Germinal center (tissue), 1 donor: Measurements from ENCODE around the gene ALDH16A1.
A peak's percentile ranks its signal among the peaks of the same experiment; 100 is the strongest.

Experiments used
- DNase-seq: peaks from one replicate; pipeline ENCODE4 v3.0.0; 2012; ENCODE audit warnings: mixed read lengths, low spot score

The ALDH16A1 gene

DNA sequence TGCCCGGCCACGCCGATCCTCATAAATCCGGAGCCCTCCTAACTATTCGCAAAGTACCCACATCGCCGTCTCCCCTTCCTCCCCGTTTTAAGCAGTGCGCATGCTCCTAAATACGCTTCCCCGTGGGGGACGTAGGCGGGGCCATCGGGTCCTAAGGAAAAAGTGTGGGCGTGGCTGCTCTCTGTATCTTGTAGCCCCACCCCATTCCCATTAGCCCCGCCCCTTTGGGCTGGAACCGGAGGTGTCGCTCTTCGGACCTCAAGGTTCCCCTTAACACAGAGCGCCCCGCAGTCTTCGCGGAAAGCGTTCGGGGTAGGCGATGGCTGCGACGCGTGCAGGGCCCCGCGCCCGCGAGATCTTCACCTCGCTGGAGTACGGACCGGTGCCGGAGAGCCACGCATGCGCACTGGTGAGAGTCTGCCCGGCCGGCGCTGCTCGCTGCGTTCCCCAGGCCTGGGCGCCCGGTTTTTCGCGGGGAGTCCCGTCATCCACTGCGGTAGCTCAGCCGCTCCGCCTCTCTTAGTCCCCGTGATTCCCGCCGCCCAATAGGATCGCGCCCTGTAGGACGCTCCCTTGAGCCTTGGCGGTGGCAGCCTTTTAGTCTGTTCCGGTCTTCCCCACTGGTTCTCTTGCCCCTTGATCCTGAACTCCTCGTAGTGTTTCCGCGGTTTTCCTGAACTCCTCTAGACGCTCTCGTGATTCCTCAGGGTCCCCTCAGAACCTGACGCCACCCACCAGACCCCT lies at the start of gene ALDH16A1:
Gene ALDH16A1, plus strand, starts transcription at position 213 of the 744 bp plus-strand sequence. Its CDS starts 107 bp downstream, at position 320.
- DNase-seq, result peak; percentile 95

GRCh38 chr19:49403404-49404187 lies 49.4 kb upstream of the ALDH16A1 start:
- peak; percentile 51 for DNase-seq

- no peak for DNase-seq
Observed at GRCh38 chr19:49407079-49407478, 45.9 kb upstream of the ALDH16A1 start.

DNA sequence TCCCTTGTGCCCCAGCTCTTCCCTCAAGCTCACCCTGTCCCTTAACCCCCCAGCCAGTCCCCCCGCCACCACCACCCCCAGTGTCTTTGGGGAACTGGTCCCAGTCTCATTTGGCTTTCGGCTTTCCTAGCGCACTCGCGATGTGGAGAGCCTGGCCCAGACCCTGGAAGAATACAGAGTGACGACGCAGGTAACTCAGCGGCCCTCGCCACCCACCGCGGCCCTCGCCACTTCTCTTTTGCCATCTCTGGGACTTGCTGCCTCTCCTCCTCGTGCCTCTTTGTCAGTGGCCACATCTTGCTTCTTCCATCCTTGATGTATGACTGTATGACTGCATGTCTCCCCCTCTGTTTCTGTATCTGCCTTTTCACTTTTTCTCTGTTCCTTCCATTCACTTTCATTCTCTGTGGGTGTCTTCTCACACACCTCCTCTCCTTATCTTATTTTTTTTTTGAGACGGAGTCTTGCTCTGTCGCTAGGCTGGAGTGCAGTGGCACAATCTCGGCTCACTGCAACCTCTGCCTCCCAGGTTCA lies 45.5 kb upstream of the ALDH16A1 start:
- DNase-seq, result no peak

DNA sequence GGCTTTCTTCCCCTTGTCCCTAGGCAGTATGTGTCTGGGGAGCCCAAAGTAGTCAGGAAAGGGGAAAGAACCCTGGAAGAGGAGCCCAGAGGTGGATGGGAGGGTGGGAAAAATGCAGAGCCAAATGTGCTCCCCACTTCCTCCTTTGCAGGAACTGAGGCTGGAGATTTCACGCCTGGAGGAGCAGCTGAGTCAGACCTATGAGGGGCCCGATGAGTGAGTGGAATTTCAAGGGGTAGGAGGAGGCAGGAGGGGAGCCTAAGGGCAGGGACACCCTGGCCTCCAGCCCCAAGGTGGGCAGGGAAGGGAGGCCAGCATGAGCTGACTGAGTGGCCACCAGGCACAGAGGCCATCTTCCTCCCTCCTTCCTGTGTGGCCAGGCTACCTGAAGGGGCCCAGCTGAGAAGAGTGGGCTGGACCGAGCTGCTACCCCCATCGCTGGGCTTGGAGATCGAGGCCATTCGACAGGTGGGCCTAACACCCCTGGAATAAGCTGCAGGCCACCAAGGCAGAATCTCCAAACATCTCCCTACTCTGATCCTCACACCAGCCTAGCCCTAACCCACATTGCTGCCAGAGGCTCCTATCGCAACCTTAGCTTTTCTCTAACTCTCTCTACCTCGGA lies 44.1 kb upstream of the ALDH16A1 start:
- no peak for DNase-seq

GRCh38 chr19:49409441-49410029 lies 43.5 kb upstream of the ALDH16A1 start:
- peak; percentile 52 for DNase-seq

- DNase-seq, result no peak
Observed at GRCh38 chr19:49411681-49412326, 41.2 kb upstream of the ALDH16A1 start.

- DNase-seq, result no peak
Observed at GRCh38 chr19:49413348-49413747, 39.7 kb upstream of the ALDH16A1 start.

- DNase-seq, result no peak
Observed at GRCh38 chr19:49414256-49414655, 38.8 kb upstream of the ALDH16A1 start.

GRCh38 chr19:49415102-49415809 lies 37.8 kb upstream of the ALDH16A1 start:
- DNase-seq, result peak; percentile 52

GRCh38 chr19:49415810-49416200 lies 37.2 kb upstream of the ALDH16A1 start:
- no peak for DNase-seq

DNA sequence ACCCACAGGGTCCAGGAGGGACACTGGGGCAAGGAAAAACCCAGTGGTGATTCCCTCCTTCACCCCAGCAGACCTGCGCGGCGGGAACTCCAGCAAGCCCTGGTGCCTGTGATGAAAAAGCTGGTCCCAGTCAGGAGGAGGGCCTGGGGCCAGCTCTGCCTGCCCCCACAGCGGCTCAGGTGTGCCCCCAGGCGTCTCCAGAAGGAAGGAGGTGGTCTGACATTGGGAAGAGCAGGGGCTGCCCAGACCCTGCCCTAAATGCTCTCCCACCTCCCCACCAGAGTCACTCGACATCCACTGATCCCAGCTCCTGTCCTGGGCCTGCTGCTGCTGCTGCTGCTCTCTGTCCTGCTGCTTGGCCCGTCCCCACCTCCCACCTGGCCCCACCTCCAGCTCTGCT lies 35.9 kb upstream of the ALDH16A1 start:
- DNase-seq, result no peak

DNA sequence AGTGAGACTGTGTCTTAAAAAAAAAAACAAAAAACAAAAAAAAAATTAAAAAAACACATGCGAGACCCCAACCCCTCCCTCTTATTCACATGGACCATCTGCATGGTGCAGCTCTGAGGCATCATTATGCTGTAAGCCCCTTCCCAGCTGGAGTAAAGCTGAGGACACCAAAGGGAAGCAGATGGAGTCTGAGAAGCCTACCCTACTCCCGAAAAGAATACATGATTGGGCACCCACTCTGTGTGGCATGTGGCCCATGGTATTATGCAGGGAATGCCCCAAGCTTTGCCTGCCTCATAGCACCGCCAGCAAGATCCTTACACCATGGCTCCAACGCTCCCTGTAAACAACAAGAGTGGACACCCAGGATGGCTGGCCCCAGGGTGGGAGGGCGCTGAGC lies 34.5 kb upstream of the ALDH16A1 start:
- no peak for DNase-seq

DNA sequence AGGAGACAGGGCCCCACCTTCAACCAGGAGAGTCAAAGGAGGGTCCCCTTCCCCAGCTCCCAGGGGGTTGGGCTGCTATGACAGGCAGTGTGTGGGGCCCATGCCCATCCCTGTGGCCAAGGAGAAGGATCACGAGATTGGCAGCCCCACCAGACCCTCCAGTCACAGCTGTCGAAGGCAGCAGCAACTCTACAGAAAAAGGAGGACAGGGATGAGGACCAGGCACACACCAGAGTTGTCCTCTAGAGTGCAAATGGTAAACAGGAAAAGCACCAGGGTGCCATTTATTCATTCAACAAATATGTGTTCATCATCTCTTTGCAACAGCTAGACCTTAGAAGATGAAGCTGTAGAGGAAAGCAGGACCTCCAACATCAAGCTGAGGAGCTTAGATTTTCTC lies 33.9 kb upstream of the ALDH16A1 start:
- DNase-seq, result no peak

- no peak for DNase-seq
Observed at GRCh38 chr19:49420227-49420626, 32.8 kb upstream of the ALDH16A1 start.

DNA sequence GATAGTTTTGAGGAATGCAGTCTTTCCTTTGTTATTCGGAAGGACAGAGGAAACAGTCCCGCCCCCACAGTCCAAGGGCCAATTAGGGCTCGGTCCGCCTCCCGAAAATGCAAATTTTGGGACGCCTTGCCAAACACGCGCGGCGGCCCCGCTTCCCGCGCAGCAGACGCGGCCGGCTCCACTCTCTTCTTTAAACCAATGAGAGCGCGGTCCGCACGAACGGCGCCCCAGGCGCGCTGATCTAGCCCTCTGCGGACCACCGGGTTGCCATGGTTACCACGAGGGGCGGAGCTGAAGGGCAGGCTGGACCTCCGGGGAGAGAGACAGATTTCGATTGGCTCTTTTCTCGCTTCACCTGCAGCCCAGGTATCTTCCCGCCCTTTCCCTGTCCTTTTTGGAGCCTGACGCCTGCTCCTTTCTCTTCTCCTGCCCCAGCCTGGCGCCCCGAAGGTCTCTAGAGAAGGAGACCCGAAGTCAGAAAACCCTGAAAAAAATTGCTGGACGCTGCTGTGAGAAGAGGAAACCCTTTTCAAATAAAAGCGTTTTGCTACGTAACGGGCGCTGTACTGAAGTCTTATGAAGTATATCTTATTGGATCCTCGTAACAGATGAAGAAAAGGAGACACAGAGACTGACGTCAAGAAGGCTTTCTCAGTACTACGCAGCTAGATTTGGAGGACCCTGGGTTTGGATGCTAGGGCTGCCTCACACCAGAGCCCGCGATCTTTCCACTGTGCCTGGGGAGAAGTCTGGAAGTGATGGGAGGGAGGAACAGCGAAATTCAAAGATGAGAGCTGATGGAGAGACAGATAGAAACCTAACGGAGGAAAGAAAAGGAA lies 31.8 kb upstream of the ALDH16A1 start:
- DNase-seq, result peak; percentile 83

- no peak for DNase-seq
Observed at GRCh38 chr19:49421878-49422202, 31.2 kb upstream of the ALDH16A1 start.

GRCh38 chr19:49422407-49423070 lies 30.5 kb upstream of the ALDH16A1 start:
- no peak for DNase-seq

- DNase-seq, result no peak
Observed at GRCh38 chr19:49423071-49423984, 29.7 kb upstream of the ALDH16A1 start, which contains the start of gene PTH2. PTH2 (minus strand) TSS chr19:49423441; CDS start chr19:49423339, 102 bp downstream.
